ENCODE data around the gene CTPS2. TPM values are rescaled to one million over a fixed set of nuclear protein-coding genes. Genes with fewer than 3 reads are reported as not detected.
"Not testable (repeated sequence)": the region's sequence is repeated elsewhere in the genome, so short reads cannot be mapped to it uniquely, and the experiment has no call there.

Gene CTPS2
- 53.8 and 67.8 TPM in 2 replicates for total RNA-seq (2014; rRNA removed; shearing (Covaris generic))

- DNase-seq = peak; percentile 91
- Histone ChIP-seq H3K36me3 (replicated peaks; ENCODE audit: control insufficient read depth, insufficient read depth, low read length) (peaks cover 2% of the 10 kb centered on the region), H3K27me3 (ENCODE audit: control insufficient read depth, insufficient read depth, low read length) (no peaks in the 10 kb centered on the region), H3K4me3 (ENCODE audit: insufficient read depth, low read depth, low read length) (peak within 1 kb of the TSS; percentile 85)
Observed at GRCh38 chrX:16712548-16713155, at the start of gene CTPS2. CTPS2 (minus strand) TSS chrX:16712669; CDS start chrX:16702902, 9,767 bp downstream.

GRCh38 chrX:16761500-16761899, 49.0 kb upstream of the CTPS2 start:
- DNase-seq; H3K4me3 ChIP-seq (ENCODE audit: insufficient read depth, low read depth, low read length); H3K27me3 ChIP-seq (ENCODE audit: control insufficient read depth, insufficient read depth, low read length): not testable (repeated sequence)
- H3K36me3 ChIP-seq (replicated peaks; ENCODE audit: control insufficient read depth, insufficient read depth, low read length) = peaks cover 13% of the 10 kb centered on the region

- peaks cover 30% of the 10 kb centered on the region for H3K36me3 ChIP-seq (replicated peaks; ENCODE audit: control insufficient read depth, insufficient read depth, low read length)
- DNase-seq = no peak
- H3K27me3 ChIP-seq (ENCODE audit: control insufficient read depth, insufficient read depth, low read length) = no peaks in the 10 kb centered on the region
- H3K4me3 ChIP-seq (ENCODE audit: insufficient read depth, low read depth, low read length) = no peak overlapping the region
Observed at GRCh38 chrX:16756724-16757123, 44.3 kb upstream of the CTPS2 start.

- Histone ChIP-seq H3K27me3 (ENCODE audit: control insufficient read depth, insufficient read depth, low read length) (no peaks in the 10 kb centered on the region), H3K36me3 (replicated peaks; ENCODE audit: control insufficient read depth, insufficient read depth, low read length) (peaks cover 33% of the 10 kb centered on the region), H3K4me3 (ENCODE audit: insufficient read depth, low read depth, low read length) (no peak overlapping the region)
- no peak for DNase-seq
Observed at GRCh38 chrX:16754019-16754418, 41.5 kb upstream of the CTPS2 start.

GRCh38 chrX:16750136-16750535, 37.7 kb upstream of the CTPS2 start:
- Histone ChIP-seq H3K4me3 (ENCODE audit: insufficient read depth, low read depth, low read length) (no peak overlapping the region), H3K36me3 (replicated peaks; ENCODE audit: control insufficient read depth, insufficient read depth, low read length) (peaks cover 30% of the 10 kb centered on the region), H3K27me3 (ENCODE audit: control insufficient read depth, insufficient read depth, low read length) (no peaks in the 10 kb centered on the region)
- DNase-seq = no peak

GRCh38 chrX:16748425-16748824, 36.0 kb upstream of the CTPS2 start:
- peaks cover 38% of the 10 kb centered on the region for H3K36me3 ChIP-seq (replicated peaks; ENCODE audit: control insufficient read depth, insufficient read depth, low read length)
- no peaks in the 10 kb centered on the region for H3K27me3 ChIP-seq (ENCODE audit: control insufficient read depth, insufficient read depth, low read length)
- no peak for DNase-seq
- no peak overlapping the region for H3K4me3 ChIP-seq (ENCODE audit: insufficient read depth, low read depth, low read length)

- no peak for DNase-seq
- H3K4me3 ChIP-seq (ENCODE audit: insufficient read depth, low read depth, low read length) = no peak overlapping the region
- peaks cover 41% of the 10 kb centered on the region for H3K36me3 ChIP-seq (replicated peaks; ENCODE audit: control insufficient read depth, insufficient read depth, low read length)
- H3K27me3 ChIP-seq (ENCODE audit: control insufficient read depth, insufficient read depth, low read length) = no peaks in the 10 kb centered on the region
Observed at GRCh38 chrX:16745659-16746058, 33.2 kb upstream of the CTPS2 start.

GRCh38 chrX:16745102-16745501, 32.6 kb upstream of the CTPS2 start:
- Histone ChIP-seq H3K27me3 (ENCODE audit: control insufficient read depth, insufficient read depth, low read length) (no peaks in the 10 kb centered on the region), H3K4me3 (ENCODE audit: insufficient read depth, low read depth, low read length) (no peak overlapping the region), H3K36me3 (replicated peaks; ENCODE audit: control insufficient read depth, insufficient read depth, low read length) (peaks cover 39% of the 10 kb centered on the region)
- DNase-seq = no peak

GRCh38 chrX:16743604-16744325, 31.3 kb upstream of the CTPS2 start:
- Histone ChIP-seq H3K27me3 (ENCODE audit: control insufficient read depth, insufficient read depth, low read length) (no peaks in the 10 kb centered on the region), H3K4me3 (ENCODE audit: insufficient read depth, low read depth, low read length) (no peak overlapping the region), H3K36me3 (replicated peaks; ENCODE audit: control insufficient read depth, insufficient read depth, low read length) (peaks cover 39% of the 10 kb centered on the region)
- DNase-seq = no peak

- H3K27me3 ChIP-seq (ENCODE audit: control insufficient read depth, insufficient read depth, low read length) = no peaks in the 10 kb centered on the region
- no peak overlapping the region for H3K4me3 ChIP-seq (ENCODE audit: insufficient read depth, low read depth, low read length)
- H3K36me3 ChIP-seq (replicated peaks; ENCODE audit: control insufficient read depth, insufficient read depth, low read length) = peaks cover 40% of the 10 kb centered on the region
- no peak for DNase-seq
Observed at GRCh38 chrX:16739574-16739973, 27.1 kb upstream of the CTPS2 start.

- no peak overlapping the region for H3K4me3 ChIP-seq (ENCODE audit: insufficient read depth, low read depth, low read length)
- H3K27me3 ChIP-seq (ENCODE audit: control insufficient read depth, insufficient read depth, low read length) = no peaks in the 10 kb centered on the region
- DNase-seq = no peak
- H3K36me3 ChIP-seq (replicated peaks; ENCODE audit: control insufficient read depth, insufficient read depth, low read length) = peaks cover 26% of the 10 kb centered on the region
Observed at GRCh38 chrX:16737024-16737423, 24.6 kb upstream of the CTPS2 start.

- H3K36me3 ChIP-seq (replicated peaks; ENCODE audit: control insufficient read depth, insufficient read depth, low read length) = peaks cover 16% of the 10 kb centered on the region
- no peak for DNase-seq
- no peak overlapping the region for H3K4me3 ChIP-seq (ENCODE audit: insufficient read depth, low read depth, low read length)
- no peaks in the 10 kb centered on the region for H3K27me3 ChIP-seq (ENCODE audit: control insufficient read depth, insufficient read depth, low read length)
Observed at GRCh38 chrX:16733013-16733412, 20.5 kb upstream of the CTPS2 start.

GRCh38 chrX:16730450-16730849, 18.0 kb upstream of the CTPS2 start:
- Histone ChIP-seq H3K27me3 (ENCODE audit: control insufficient read depth, insufficient read depth, low read length) (no peaks in the 10 kb centered on the region), H3K36me3 (replicated peaks; ENCODE audit: control insufficient read depth, insufficient read depth, low read length) (no peaks in the 10 kb centered on the region; the same call in 1 of the 2 replicates), H3K4me3 (ENCODE audit: insufficient read depth, low read depth, low read length) (no peak overlapping the region)
- DNase-seq = no peak

GRCh38 chrX:16727637-16728036, 15.2 kb upstream of the CTPS2 start:
- Histone ChIP-seq H3K36me3 (replicated peaks; ENCODE audit: control insufficient read depth, insufficient read depth, low read length) (no peaks in the 10 kb centered on the region; the same call in 1 of the 2 replicates), H3K4me3 (ENCODE audit: insufficient read depth, low read depth, low read length) (no peak overlapping the region), H3K27me3 (ENCODE audit: control insufficient read depth, insufficient read depth, low read length) (no peaks in the 10 kb centered on the region)
- DNase-seq = no peak

GRCh38 chrX:16726347-16726988, 14.0 kb upstream of the CTPS2 start:
- H3K36me3 ChIP-seq (replicated peaks; ENCODE audit: control insufficient read depth, insufficient read depth, low read length); H3K27me3 ChIP-seq (ENCODE audit: control insufficient read depth, insufficient read depth, low read length); H3K4me3 ChIP-seq (ENCODE audit: insufficient read depth, low read depth, low read length); DNase-seq: not testable (repeated sequence)
